Activated CD4-positive, alpha-beta T cell treated with anti-CD3 and anti-CD28 coated beads, Interleukin-2, Interleukin-6, amounts not matched to agents 100 ng/mL and 50 ng/mL, durations not matched to agents 16 hours and 8 hours (primary cell): Measurements from ENCODE around the gene ZNF536.
"Not testable (repeated sequence)": the region's sequence is repeated elsewhere in the genome, so short reads cannot be mapped to it uniquely, and the experiment has no call there.

Experiments
- DNase-seq: peaks from one replicate; pipeline ENCODE4 v3.0.0-alpha.2; 2020

ZNF536 gene

DNA sequence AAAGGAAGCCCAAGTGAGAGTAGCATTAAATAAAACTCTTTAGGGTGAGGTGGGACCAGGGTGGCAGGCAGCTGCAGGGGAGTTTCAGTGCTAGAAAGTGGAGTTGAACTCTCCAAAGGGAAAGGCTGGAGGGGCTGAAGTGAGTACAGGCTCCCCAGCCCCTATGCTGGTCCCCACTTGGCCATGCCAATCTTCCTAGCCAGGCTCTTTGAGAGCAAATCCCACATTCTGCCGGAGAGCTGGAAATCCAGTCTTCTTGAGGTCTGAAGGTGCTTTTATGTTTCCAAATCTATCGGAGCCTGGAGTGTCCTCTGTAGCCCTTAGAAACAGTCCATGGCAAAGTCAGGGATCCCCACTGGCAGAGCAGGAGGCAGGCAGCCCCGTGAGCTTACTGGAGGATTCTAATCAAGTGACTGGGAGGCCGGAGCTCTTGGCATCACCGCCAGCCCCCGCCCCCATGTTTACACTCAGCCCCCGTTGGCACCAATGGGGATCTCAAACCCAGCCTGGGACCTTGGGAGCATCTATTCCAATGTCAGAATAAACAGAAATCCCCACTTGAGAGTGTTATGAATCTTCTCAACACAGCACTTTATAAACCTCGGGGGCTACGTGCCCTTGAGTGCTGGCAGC is 18.3 kb downstream of the ZNF536 start:
- no peak for DNase-seq

DNA sequence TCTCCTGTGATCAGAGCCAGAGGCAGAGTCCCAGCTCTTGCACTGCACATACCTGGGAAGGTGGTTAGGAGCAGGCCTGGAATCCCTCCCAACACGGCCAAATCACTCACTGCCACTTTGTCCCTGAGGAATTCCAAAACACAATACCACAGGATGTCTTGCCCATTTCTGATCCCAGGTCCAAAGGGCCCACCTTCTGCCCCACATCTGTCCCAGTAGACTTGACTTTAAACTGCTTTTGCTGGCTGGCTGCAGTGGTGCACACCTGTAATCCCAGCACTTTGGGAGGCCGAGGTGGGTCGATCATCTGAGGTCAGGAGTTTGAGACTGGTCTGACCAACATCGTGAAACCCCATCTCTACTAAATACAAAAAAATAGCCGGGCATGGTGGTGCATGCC is 18.9 kb downstream of the ZNF536 start:
- no peak for DNase-seq

DNA sequence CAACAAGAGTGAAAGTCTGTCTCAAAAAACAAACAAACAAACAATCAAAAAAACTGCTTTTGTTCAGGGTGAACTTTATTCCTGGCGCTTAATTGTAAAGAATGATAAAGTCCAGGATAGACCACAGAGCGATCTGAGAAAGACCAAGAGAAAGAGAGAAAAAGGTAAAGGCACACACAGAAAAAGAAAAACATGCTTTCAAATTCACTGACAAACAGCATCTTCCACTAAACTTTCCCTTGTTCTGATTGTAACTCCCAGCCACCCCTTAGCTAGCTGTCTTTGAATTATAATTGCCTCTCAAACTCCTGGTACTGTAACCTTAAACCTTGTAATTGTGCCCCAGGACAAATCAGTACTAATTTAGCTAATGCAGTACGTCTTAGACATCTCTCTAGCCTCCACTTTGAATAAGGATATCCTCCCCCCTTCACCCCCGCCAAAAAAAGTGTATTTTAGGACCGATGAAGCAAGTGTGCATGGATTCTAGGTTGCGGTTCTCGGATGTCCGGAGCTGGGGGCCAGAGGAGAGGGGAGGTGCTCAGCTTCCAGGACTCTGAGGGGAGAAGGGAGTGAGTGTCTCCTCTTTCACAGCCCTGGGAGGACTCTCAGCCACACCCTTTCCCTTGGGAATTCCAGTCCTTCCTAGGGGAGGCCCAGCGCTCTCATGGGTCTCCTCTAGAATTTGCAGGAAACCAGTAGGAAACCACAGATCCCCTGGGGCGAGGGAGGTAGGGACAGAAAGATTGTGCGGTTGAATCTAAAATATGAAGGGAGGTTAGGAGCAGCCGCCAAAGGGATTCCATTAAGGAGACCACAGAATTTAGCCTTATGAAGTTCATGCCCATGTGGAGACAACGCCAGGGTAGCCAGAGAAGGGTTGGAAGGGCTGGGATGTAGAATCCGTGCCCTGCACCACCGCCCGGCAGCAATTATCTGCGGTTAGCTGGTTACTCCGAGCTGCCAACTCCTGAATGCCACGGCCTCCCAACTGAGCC is 19.7 kb downstream of the ZNF536 start:
- no peak for DNase-seq

DNA sequence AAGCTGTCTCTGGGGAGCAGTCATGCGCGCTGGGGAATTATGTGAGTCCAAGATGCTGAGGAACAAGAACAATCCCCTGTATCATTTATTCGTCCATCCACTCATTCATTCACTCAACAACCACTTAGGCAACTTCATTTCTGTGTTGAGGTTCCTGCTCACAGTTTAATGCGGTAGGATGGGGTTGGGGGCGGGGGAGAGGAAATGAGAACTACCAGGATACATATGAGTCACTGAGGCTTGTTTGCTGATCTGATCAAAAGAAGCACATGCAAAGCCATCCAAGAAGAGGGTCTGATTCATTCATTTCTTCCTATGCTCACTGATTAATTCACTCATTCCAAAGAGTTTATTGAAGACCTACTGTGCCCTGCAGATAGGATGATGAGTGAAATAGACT is 20.9 kb downstream of the ZNF536 start:
- peak; percentile 44 for DNase-seq

DNA sequence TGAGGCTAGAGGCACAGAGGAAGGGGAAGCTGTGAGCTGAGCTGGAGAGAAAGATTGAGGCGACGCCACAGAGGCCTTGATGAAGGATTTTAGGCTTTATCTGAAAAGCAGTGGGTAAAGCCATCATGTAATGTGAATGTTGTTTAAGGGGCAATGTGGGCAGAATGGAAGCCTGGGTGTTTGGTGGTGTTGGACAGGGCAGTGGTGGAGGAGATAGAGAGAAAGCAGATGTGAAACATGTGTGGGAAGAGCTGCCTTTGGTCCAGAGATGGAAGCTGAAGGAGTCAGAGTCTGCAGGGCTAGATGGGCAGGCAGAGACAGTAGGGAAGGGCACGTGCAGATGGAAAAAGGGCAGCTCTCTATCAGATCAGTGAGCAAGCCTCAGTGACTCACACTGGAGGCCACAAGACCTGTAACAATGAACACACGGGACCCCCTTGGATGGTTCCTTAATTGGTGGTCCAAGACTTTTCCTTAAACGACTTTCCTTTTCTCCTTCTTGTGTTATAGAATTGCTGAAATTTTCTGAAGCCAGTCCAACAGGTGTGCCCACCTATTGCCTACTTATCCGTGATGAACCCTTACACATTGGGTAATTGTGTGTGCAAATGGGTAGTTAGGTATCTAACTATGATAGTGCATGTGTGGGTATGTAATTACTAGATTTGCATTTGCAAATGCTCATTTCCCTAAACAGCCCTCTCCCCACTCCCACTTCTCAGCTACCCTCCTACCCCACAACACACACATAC is 21.7 kb downstream of the ZNF536 start:
- no peak for DNase-seq

DNA sequence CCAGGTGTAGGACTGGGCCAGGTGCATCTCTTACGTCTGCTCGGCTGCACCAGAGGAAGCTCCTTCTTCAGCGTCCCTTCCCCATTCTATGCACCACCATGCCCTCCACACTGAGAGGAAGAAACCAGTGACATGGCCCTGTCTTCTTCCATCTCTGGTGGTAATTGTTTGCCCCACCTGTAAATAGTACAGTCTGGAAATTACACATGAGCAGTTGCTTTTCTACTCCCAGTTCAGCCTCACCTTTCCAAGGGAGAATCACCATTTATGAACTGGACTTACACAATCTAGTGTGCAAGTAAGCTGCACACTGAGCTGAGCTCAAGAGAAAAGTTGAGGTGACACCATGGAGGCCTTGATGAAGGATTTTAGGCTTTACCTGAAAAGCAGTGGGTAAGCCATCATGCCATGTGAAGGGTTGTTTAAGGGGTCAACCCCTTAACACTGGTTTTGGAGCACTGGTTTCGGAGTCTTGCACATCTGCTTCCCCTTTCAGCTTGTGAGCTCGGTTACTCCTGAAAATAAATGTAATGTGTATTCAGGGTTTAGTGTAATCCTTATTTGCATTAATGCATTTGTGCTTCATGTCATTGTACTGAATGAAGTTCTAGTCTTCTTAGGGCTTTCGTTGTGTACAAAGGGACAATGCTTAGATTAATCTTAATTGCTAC is 22.4 kb downstream of the ZNF536 start:
- DNase-seq, result no peak

DNA sequence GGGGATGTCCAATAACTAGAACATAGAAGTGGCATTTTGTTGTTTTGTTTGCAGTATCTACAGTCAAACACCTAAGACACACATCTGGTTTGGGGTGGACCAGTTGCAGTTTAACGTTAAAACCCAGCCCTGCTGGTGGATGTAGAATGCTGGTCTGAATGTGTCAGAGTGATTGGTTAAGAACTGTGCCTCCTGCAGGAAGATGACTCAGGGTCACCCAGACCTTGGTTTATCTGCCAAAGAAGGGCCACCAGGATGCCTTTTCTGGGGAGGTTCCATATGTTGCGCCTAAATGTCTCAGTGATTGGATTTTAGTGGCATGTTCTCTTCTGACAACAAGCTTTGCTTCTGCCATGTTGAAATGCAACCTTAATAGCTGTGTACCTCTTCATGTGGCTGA is 23.1 kb downstream of the ZNF536 start:
- DNase-seq, result no peak

DNA sequence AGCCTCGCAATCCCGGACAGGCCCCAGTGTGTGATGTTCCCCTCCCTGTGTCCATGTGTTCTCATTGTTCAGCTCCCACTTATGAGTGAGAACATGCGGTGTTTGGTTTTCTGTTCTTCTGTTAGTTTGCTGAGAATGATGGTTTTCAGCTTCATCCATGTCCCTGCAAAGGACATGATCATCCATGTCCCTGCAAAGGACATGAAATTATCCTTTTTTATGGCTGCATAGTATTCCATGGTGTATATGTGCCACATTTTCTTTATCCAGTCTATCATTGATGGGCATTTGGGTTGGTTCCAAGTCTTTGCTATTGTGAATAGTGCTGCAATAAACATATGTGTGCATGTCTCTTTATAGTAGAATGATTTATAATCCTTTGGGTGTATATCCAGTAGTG is 26.4 kb downstream of the ZNF536 start:
- DNase-seq, result not testable (repeated sequence)

DNA sequence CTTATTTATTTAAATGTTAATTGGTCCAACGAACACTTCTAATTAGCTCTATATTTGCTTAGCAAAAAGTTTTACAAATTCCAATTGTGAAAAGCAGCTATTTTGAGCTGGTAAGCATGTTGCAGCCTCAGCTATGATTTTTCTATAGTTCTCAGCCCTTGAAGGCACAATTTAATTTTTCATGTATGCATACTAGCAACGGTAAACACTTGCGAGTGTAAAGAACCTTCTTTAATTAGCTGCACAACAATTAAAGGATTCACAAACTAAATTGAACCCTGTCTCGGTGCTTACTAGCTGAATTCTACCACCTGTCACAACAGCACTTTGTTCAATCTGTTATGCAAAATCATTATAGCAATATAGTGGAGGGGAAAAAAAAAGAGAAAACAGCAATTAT is 29.8 kb downstream of the ZNF536 start:
- no peak for DNase-seq

DNA sequence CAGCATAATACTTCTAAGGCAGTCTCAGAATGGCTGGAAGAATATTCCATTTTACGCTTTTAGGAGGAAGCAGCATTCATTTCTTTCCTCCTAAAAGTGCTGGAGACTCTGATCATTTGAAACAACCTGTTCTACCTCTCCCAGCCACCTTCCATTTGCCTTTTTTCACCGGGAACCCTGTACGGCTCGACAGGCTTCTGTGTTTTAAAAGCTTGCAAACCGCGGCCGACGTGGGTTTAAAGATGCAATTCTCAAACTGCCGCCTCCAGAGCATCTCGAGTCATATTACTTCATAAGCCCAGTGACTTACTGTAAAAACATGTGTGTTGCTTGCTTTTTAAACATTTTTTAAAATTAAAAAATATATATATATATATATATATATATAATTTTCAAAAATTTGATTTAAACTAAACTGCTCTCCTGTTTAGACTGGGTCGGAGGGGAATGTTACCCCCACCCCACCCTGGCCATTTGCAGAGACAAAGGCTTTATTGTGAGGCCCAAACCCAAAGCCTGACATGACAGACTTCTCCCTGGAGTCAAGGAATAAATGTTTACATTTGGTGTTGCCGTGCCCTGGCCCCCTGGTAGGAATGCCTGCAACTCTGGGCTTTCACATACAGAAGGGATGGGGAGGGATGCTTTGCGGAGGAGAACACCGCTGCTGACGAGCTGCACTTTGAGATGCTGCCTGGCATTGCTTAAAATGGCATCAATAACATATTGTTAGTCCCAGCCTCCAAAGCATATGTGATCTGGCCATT is 30.4 kb downstream of the ZNF536 start:
- no peak for DNase-seq

DNA sequence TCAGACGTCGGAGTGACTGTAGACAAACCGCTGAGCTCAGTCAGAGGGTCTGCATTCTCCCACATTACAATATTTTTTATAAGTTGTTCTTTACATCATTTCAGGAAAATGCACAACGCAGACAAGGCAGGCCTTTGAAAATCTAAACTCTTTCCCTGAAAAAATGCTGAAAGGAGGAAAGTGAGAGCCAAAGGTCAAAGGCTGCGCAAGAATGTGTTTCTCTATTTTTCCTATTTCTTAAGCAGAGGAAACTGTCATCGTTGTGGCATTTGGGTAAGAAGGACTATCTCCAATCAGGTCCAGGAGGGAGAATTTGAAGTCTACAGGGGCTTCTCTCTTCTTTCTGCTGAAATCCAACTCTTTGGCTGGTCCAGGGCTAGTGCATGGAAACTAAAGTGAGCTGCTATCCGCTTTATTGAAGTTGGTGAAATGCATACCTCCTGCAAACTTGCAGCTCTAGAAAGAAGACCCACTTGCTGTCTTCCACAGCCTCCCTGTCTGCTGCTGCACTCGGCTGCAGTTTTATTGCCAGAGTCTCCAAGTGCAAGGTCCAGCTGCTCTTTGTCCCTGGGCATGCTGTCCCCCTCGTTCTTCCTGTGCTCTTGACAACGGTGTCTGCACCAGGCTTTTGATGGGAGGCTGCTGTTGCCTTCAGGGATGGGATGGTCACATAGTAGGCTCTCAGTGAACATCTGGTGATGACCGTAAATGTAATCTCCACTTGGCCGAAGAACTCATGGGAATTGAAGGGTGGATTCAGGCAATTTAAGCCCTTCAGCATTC is 31.2 kb downstream of the ZNF536 start:
- no peak for DNase-seq

DNA sequence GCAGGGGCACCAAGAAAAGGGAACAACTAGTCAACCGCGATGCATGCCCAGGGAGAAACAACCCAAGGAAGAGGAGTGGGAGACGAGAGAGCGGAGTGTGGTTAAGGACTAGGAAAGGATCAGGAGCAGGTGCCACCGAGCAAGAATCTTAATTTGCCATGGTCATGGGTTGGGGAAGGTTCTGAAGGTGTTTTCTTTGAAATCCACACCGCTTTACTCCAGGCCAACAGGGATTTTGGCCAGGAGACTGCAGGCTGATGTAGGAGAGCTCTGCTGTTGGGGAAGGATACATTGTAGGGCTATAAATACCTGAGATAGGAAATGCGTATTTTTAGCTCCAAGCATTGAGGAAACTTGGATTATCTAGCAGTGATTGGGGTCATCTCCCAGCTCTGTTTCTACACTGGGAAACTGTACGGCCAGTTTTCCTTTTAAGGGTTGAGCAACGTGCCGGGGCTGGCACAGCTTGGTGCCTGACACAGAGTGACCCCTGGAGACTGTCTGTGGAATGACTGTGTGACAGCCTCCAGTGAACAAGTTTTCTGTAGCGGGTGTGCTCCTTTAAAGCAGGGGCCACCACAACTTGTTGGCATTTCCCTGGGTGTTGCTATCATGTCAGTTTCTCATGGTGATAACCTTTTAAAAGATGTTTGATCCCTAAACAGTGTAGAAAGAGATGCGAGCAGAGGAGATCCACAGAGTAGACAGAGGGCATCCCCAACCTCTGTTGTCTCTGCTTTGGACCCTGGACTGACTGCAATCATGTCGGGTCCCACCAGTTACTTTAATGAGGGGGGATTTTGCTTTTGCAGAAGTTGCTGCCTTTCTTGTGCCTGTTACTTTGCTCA is 34.3 kb downstream of the ZNF536 start:
- DNase-seq, result peak; percentile 5

DNA sequence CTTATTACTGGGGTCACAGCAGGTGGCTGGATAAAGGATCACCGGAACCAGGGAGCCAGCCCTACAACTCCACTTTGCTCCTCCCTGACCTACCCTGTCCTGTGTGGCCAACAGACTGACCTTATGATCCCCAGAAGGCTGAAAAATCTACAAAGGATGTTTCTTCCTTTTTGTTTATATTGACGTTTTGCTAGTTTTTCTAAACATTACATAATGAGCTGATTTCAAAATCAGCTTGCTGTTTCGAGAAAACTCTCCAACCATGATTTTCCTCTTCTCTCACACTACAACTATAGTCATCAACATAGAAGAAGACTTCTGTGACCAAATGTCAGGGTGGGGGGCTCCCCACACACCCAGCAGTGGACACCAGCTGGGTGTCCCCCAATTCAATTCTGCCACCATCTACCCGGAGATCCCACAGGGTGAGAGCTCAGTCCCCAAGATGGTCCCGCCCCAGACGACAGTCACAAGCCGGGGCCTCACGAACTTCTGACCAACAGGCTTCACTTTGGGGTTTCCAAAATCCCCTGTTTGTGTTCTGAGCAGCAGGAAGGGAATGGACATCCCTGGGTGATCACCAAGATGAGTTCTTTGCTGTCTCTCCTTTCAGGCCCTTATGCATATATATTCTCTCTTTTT is 35.0 kb downstream of the ZNF536 start:
- no peak for DNase-seq

DNA sequence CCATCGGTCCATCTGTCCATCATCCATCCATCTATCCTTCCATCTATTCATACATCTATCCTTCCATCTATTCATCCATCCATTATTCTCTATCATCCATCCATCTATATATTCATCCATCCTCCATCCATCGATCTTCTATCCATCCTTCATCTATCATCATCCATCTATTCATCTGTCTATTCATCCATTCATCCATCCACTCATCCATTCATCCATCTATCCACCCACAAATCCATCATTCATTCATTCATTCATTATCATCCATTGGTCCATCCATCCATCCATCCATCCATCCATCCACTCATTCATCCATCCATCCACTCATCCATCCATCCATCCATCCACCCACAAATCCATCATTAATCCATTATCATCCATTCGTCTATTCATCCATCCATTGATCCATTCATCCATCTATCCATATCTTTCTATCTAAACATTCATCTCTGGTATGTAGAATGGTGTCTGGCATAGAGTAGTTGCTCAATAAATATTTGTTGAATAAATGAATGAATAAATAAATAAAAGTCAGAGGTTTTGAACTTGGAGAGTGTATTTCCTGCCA is 36.6 kb downstream of the ZNF536 start:
- DNase-seq, result no peak

DNA sequence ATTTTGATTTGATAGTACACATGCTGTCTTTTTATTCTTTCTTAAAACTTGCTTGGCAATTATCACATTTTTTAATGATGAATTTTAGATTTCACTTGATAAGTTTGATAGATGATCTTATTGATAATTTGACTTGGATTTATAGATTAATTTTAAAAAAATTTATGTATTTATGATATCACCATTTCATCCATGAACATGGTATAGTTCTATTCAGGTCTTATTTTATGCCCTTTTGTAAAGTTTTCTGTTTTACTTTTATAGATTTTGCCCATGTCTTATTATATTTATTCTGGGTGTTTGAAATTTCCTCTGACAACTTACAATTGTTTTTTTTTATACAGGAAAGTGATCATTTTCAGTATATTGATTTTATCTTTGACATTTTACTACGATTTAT is 39.5 kb downstream of the ZNF536 start:
- no peak for DNase-seq

DNA sequence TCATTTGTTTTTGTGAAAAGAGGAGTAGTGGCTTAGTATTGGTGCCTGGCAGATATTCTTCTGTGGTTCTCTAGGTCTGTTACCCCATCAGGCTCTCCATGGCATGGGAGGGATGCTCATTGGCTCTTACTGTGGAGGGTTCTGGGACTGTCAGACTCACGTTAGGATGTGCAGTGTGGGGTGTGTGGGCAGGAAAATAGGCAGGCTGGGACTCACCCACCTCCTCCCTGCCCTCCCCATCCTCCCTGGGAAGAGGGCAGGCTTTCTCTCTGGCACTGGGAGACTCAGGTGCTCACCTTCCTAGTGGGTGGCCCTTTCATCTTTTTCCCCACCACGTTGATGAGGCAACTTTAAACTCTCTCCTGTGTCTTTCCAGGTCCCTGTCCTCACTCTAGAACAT is 44.2 kb downstream of the ZNF536 start:
- no peak for DNase-seq

DNA sequence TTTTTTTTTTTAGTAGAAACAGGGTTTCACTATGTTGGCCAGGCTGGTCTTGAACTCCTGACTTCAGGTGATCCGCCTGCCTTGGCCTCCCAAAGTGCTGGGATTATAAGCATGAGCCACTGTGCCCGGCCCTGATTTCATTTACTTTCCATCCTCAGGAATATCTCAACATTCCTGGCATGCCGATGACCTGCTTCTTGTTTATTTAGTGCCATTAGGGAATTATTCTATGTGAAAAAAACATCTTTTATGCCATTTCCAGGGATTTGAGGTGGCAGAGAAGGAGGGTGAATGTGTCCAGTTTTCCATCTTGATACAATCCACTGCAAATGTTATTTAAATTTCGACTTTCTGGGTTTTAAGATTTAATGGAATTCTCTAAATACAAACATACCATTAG is 45.0 kb downstream of the ZNF536 start:
- not testable (repeated sequence) for DNase-seq

DNA sequence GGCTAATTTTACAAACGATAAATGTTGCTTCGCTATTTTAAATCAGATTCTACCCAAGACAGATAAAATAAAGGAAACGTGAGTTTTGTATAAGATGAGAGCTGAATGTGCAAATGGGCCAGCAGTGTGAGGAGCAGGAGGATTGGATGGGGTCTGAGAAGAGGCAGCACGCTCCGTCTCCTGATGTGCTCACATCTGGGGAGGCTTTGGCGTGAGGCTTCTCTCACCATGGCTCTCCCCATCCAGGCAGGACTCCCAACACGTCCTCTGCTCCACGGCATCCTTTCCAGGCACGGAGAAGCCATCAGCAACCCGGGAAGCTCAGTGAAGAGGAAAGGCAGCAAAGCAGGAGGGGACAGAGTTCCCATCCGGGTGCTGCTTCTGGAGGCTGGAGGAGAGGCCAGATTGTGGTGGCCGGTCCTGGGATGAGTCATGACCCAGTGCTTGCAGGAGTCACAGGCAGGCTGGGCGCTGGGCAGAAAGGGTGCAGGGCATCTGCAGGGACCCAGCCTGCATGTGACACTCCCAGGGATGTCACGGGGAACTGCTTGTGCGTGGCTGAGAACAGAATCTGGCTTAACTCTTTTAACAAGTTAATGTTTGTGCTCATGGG is 47.5 kb downstream of the ZNF536 start:
- no peak for DNase-seq

DNA sequence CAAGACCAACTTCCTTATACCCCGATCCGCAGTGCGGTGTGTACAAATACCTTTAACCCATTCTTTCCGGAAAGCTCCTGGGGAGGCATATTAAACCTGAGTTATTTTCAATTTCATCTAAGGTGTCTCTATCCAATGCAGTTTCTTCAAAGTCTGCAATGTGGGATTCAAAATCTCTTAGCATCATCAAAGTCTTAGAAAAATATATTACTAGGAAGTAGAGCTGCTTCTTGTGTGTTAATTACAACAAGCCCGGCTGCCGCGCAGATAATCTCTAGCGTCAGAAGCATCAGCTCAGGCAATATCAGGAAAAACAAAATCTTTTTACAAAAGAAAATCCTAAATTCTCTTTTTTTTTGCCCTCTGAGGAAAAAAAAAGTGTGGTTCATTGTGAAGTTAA is 48.1 kb downstream of the ZNF536 start:
- DNase-seq, result no peak
